DND-41 (cell line): Measurements from ENCODE around the gene TAF11L2.

Experiments used
- CTCF ChIP-seq: IDR thresholded peaks from 2 replicates; pipeline ENCODE4 v1.5.1; 2012; ENCODE audit warnings: borderline replicate concordance, low read length, moderate library complexity, mild to moderate bottlenecking; ENCODE audit not compliant: poor library complexity, severe bottlenecking; ENCODE audit errors: extremely low read depth
- EZH2 ChIP-seq: IDR thresholded peaks from 3 replicates; pipeline ENCODE4 v1.6.1; 2012; ENCODE audit warnings: borderline replicate concordance, low read depth, mild to moderate bottlenecking, moderate library complexity, low read length, inconsistent platforms; ENCODE audit not compliant: severe bottlenecking

- TF ChIP-seq CTCF (no peak), EZH2 (no peak)
Observed at GRCh38 chr5:17477043-17477442, 21.0 kb upstream of the TAF11L2 start.
